ENCODE data around the gene WWOX. TPM values are rescaled to one million over a fixed set of nuclear protein-coding genes. Genes with fewer than 3 reads are reported as not detected.

The WWOX gene
- total RNA-seq, 1 experiment from 2014 or later: 15.6 TPM

DNA sequence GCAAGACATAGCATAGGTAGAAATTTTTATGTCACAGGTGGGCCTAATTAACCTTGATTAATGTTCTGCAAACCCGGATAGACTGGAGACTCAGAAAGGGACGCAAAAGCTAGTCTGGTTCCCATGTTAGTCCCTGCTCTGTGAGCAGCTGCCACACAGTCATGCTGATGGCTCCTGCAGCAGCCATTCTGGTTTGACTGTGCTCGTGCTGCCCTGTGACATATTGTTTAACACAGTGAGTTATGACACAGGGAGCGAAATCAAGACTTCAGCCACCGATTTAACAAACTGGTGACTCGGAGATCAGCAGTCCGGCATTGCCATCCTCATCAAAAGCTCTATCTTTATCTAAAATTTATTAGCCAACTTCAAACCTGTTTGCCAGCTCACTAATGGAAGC lies 169.8 kb downstream of the WWOX start:
- Histone ChIP-seq H3T11ph (ENCODE audit: low read length) (no peak overlapping the region), H3K27me3 (ENCODE audit: insufficient read depth, low read length) (no peaks in the 10 kb centered on the region), H3K4me2 (ENCODE audit: insufficient read depth, insufficient read length, low read length) (no peak overlapping the region), H2AK5ac (ENCODE audit: insufficient read length, low read length) (no peak overlapping the region), H2BK120ac (ENCODE audit: low read depth, low read length, poor library complexity, severe bottlenecking) (no peak overlapping the region), H3K4me1 (ENCODE audit: insufficient read depth, low read length) (no peaks in the 10 kb centered on the region), H4K20me1 (ENCODE audit: control insufficient read depth, insufficient read depth, insufficient read length) (no peaks in the 10 kb centered on the region), H3K18ac (ENCODE audit: insufficient read length, low read depth, low read length) (no peak overlapping the region), H3K79me1 (ENCODE audit: insufficient read depth, low read depth, low read length, poor library complexity, severe bottlenecking) (no peaks in the 10 kb centered on the region), H4K8ac (replicated peaks; ENCODE audit: insufficient read length, low read depth, low read length) (no peak overlapping the region), H3K9me3 (ENCODE audit: control insufficient read depth, low read depth, low read length) (no peaks in the 10 kb centered on the region), H3K23ac (ENCODE audit: insufficient read length, low read depth, low read length) (no peak overlapping the region), H2BK15ac (ENCODE audit: low read depth, low read length) (no peak overlapping the region), H3K56ac (ENCODE audit: insufficient read length, low read depth, low read length) (no peak overlapping the region), H3K23me2 (ENCODE audit: insufficient read length, low read depth, low read length, poor library complexity, severe bottlenecking) (no peaks in the 10 kb centered on the region), H4K91ac (ENCODE audit: insufficient read length, low read depth, low read length) (no peak overlapping the region), H3K79me2 (ENCODE audit: insufficient read depth, low read length) (no peaks in the 10 kb centered on the region), H4K5ac (ENCODE audit: insufficient read length, low read depth, low read length) (no peak overlapping the region), H2BK12ac (ENCODE audit: insufficient read length, low read depth, low read length) (no peak overlapping the region), H2BK20ac (ENCODE audit: low read depth, low read length, poor library complexity, severe bottlenecking) (no peak overlapping the region), H3K4ac (ENCODE audit: low read depth, low read length) (no peak overlapping the region), H3K9ac (ENCODE audit: extremely low read depth, insufficient read length, low read length) (no peak overlapping the region), H3K14ac (ENCODE audit: insufficient read depth, low read length) (no peak overlapping the region), H2AFZ (ENCODE audit: low read length) (no peak overlapping the region), H2BK5ac (ENCODE audit: insufficient read length, low read length) (no peak overlapping the region), H3K27ac (ENCODE audit: insufficient read length, low read depth, low read length) (no peak overlapping the region)
- Mint-ChIP-seq H3K27me3 (ENCODE audit: low read depth) (peaks cover 3% of the 10 kb centered on the region; the same call in 1 of the 2 replicates), H3K4me3 (no peak overlapping the region), H3K36me3 (ENCODE audit: insufficient read depth in 1 of 3, low read depth in 3 of 3) (peaks cover 3 to 26% (median 3%) of the 10 kb centered on the region in 3 experiments; a peak in 5 of 7 replicates), H3K9me3 (peaks cover 9 to 11% of the 10 kb centered on the region in 2 experiments; a peak in 4 of 5 replicates), H3K27ac (no peak overlapping the region; a peak in 1 of 7 replicates), H3K4me1 (peaks cover 1 to 2% of the 10 kb centered on the region in 2 experiments; a peak in 2 of 4 replicates)
- no CpG with 5 or more reads among the region's 7 CpGs for WGBS (ENCODE audit: extremely low coverage, insufficient read length, low lambda C conversion rate)
- DNase-seq: no peak
- TF ChIP-seq, protein P1, sequence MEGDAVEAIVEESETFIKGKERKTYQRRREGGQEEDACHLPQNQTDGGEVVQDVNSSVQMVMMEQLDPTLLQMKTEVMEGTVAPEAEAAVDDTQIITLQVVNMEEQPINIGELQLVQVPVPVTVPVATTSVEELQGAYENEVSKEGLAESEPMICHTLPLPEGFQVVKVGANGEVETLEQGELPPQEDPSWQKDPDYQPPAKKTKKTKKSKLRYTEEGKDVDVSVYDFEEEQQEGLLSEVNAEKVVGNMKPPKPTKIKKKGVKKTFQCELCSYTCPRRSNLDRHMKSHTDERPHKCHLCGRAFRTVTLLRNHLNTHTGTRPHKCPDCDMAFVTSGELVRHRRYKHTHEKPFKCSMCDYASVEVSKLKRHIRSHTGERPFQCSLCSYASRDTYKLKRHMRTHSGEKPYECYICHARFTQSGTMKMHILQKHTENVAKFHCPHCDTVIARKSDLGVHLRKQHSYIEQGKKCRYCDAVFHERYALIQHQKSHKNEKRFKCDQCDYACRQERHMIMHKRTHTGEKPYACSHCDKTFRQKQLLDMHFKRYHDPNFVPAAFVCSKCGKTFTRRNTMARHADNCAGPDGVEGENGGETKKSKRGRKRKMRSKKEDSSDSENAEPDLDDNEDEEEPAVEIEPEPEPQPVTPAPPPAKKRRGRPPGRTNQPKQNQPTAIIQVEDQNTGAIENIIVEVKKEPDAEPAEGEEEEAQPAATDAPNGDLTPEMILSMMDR (conservative IDR thresholded peaks at IDR 0.05): no peak
